GM06990 (cell line): ENCODE results near the gene MOB3B.
A peak's percentile ranks its signal among the peaks of the same experiment; 100 is the strongest.

Experiments used
- DNase-seq: peaks from one replicate; pipeline ENCODE4 v3.0.0-alpha.2; 2011; ENCODE audit not compliant: insufficient read length; ENCODE audit errors: extremely low read depth
- H3K27me3 ChIP-seq: replicated peaks from 2 replicates; pipeline ENCODE4 v1.6.0; 2011; ENCODE audit warnings: low read length; ENCODE audit not compliant: control insufficient read depth, insufficient read depth
- H3K36me3 ChIP-seq: 2 replicates; pipeline ENCODE4 v1.5.1; 2011; ENCODE audit warnings: low read length; ENCODE audit not compliant: control insufficient read depth, insufficient read depth
- H3K4me3 ChIP-seq: replicated peaks from 2 replicates; pipeline ENCODE4 v1.5.1; 2011; ENCODE audit warnings: low read depth, mild to moderate bottlenecking, control low read depth, low read length
- CTCF ChIP-seq: IDR thresholded peaks from 2 replicates; pipeline ENCODE4 v1.5.1; 2011; ENCODE audit warnings: low read length, control low read depth, mild to moderate bottlenecking, inconsistent platforms; ENCODE audit not compliant: insufficient read depth, poor library complexity, severe bottlenecking

Gene MOB3B

GRCh38 chr9:27489087-27489876 is 40.3 kb downstream of the MOB3B start:
- Histone ChIP-seq H3K4me3 (no peak overlapping the region), H3K27me3 (no peaks in the 10 kb centered on the region), H3K36me3 (no peaks in the 10 kb centered on the region)
- DNase-seq, result peak; percentile 57
- TF ChIP-seq CTCF, result no peak

GRCh38 chr9:27487927-27488326 is 41.7 kb downstream of the MOB3B start:
- Histone ChIP-seq H3K4me3 (no peak overlapping the region), H3K36me3 (no peaks in the 10 kb centered on the region), H3K27me3 (no peaks in the 10 kb centered on the region)
- no peak for TF ChIP-seq CTCF
- DNase-seq, result no peak

- Histone ChIP-seq H3K36me3 (no peaks in the 10 kb centered on the region), H3K27me3 (no peaks in the 10 kb centered on the region), H3K4me3 (no peak overlapping the region)
- no peak for DNase-seq
- TF ChIP-seq CTCF, result no peak
Observed at GRCh38 chr9:27487128-27487640, 42.4 kb downstream of the MOB3B start.

GRCh38 chr9:27485158-27485557 is 44.5 kb downstream of the MOB3B start:
- DNase-seq, result peak; percentile 44
- Histone ChIP-seq H3K4me3 (no peak overlapping the region), H3K36me3 (no peaks in the 10 kb centered on the region), H3K27me3 (no peaks in the 10 kb centered on the region)
- TF ChIP-seq CTCF, result no peak

GRCh38 chr9:27483576-27483975 is 46.0 kb downstream of the MOB3B start:
- no peaks in the 10 kb centered on the region for H3K36me3 ChIP-seq
- H3K27me3 ChIP-seq, result no peaks in the 10 kb centered on the region
- no peak for DNase-seq
- H3K4me3 ChIP-seq, result no peak overlapping the region
- no peak for TF ChIP-seq CTCF
